ENCODE measurements around the gene VEGFB. TPM values are rescaled to one million over a fixed set of nuclear protein-coding genes. Genes with fewer than 3 reads are reported as not detected.

The VEGFB gene
- polyA plus RNA-seq, 1 experiment: 13.2 TPM

- POLR2A ChIA-PET: no interaction called here
- CTCF ChIA-PET: interaction anchor here (0.7 to 2.2 kb wide), 5 partner anchors 8 to 49 kb away, joined by 3 to 11 read pairs (median 5); partner anchors contain the start of gene ESRRA
- H3K36me3 ChIP-seq (ENCODE audit: control insufficient read depth, insufficient read depth, low read length): peaks cover 28% of the 10 kb centered on the region
- no peak overlapping the region for H3K4me3 ChIP-seq (ENCODE audit: low read depth, low read length)
- TF ChIP-seq CTCF (IDR thresholded peaks at IDR 0.05; ENCODE audit: insufficient read depth, low read depth, low read length): no peak
- H3K27me3 ChIP-seq (ENCODE audit: control insufficient read depth, insufficient read depth, low read length): no peaks in the 10 kb centered on the region
- no peak for DNase-seq (ENCODE audit: low read depth)
These were observed 21.0 kb downstream of the VEGFB start for GRCh38 chr11:64255135-64256128.

GRCh38 chr11:64256300-64256699 is 21.9 kb downstream of the VEGFB start:
- Histone ChIP-seq H3K4me3 (ENCODE audit: low read depth, low read length) (no peak overlapping the region), H3K36me3 (ENCODE audit: control insufficient read depth, insufficient read depth, low read length) (peaks cover 29% of the 10 kb centered on the region), H3K27me3 (ENCODE audit: control insufficient read depth, insufficient read depth, low read length) (no peaks in the 10 kb centered on the region)
- TF ChIP-seq CTCF (IDR thresholded peaks at IDR 0.05; ENCODE audit: insufficient read depth, low read depth, low read length): no peak
- POLR2A ChIA-PET: interaction anchor here (0.6 kb wide), 1 partner anchor 13 kb away, joined by 3 read pairs; no protein-coding TSS in a partner anchor
- CTCF ChIA-PET: interaction anchor here (1.6 to 2.0 kb wide), 2 partner anchors 12 to 27 kb away, joined by 4 to 7 read pairs; no protein-coding TSS in a partner anchor
- no peak for DNase-seq (ENCODE audit: low read depth)

- ChIA-PET POLR2A (no interaction called here), CTCF (interaction anchor here (1.2 to 2.0 kb wide), 2 partner anchors 9 to 10 kb away, joined by 5 to 7 read pairs; no protein-coding TSS in a partner anchor)
- Histone ChIP-seq H3K4me3 (ENCODE audit: low read depth, low read length) (no peak overlapping the region), H3K27me3 (ENCODE audit: control insufficient read depth, insufficient read depth, low read length) (no peaks in the 10 kb centered on the region), H3K36me3 (ENCODE audit: control insufficient read depth, insufficient read depth, low read length) (peaks cover 41% of the 10 kb centered on the region)
- no peak for DNase-seq (ENCODE audit: low read depth)
- no peak for TF ChIP-seq CTCF (IDR thresholded peaks at IDR 0.05; ENCODE audit: insufficient read depth, low read depth, low read length)
These were observed 24.0 kb downstream of the VEGFB start for GRCh38 chr11:64258356-64258755.

GRCh38 chr11:64258946-64259532 is 24.7 kb downstream of the VEGFB start:
- Histone ChIP-seq H3K4me3 (ENCODE audit: low read depth, low read length) (no peak overlapping the region), H3K36me3 (ENCODE audit: control insufficient read depth, insufficient read depth, low read length) (peaks cover 47% of the 10 kb centered on the region), H3K27me3 (ENCODE audit: control insufficient read depth, insufficient read depth, low read length) (no peaks in the 10 kb centered on the region)
- DNase-seq (ENCODE audit: low read depth): no peak
- ChIA-PET POLR2A (no interaction called here), CTCF (interaction anchor here (0.8 kb wide), 1 partner anchor 45 kb away, joined by 3 read pairs; no protein-coding TSS in a partner anchor)
- TF ChIP-seq CTCF (IDR thresholded peaks at IDR 0.05; ENCODE audit: insufficient read depth, low read depth, low read length): no peak

GRCh38 chr11:64259533-64260067 is 25.2 kb downstream of the VEGFB start:
- ChIA-PET CTCF (interaction anchor here (0.8 kb wide), 1 partner anchor 45 kb away, joined by 3 read pairs; no protein-coding TSS in a partner anchor), POLR2A (no interaction called here)
- TF ChIP-seq CTCF (IDR thresholded peaks at IDR 0.05; ENCODE audit: insufficient read depth, low read depth, low read length): no peak

More at GRCh38 chr11:64259533-64260067, 25.2 kb downstream of the VEGFB start:
- Histone ChIP-seq H3K4me3 (ENCODE audit: low read depth, low read length) (no peak overlapping the region), H3K36me3 (ENCODE audit: control insufficient read depth, insufficient read depth, low read length) (peaks cover 51% of the 10 kb centered on the region), H3K27me3 (ENCODE audit: control insufficient read depth, insufficient read depth, low read length) (no peaks in the 10 kb centered on the region)
- no peak for DNase-seq (ENCODE audit: low read depth)

Measured in BJ (cell line).